GM12872 (cell line): ENCODE data around the gene BACH2.

ENCODE experiments used
- TF ChIP-seq, protein P1 (sequence below): IDR thresholded peaks from 3 replicates; pipeline ENCODE4 v1.5.1; 2011; ENCODE audit warnings: low read depth, mild to moderate bottlenecking, low read length, moderate library complexity; ENCODE audit not compliant: insufficient read depth

The BACH2 gene

DNA sequence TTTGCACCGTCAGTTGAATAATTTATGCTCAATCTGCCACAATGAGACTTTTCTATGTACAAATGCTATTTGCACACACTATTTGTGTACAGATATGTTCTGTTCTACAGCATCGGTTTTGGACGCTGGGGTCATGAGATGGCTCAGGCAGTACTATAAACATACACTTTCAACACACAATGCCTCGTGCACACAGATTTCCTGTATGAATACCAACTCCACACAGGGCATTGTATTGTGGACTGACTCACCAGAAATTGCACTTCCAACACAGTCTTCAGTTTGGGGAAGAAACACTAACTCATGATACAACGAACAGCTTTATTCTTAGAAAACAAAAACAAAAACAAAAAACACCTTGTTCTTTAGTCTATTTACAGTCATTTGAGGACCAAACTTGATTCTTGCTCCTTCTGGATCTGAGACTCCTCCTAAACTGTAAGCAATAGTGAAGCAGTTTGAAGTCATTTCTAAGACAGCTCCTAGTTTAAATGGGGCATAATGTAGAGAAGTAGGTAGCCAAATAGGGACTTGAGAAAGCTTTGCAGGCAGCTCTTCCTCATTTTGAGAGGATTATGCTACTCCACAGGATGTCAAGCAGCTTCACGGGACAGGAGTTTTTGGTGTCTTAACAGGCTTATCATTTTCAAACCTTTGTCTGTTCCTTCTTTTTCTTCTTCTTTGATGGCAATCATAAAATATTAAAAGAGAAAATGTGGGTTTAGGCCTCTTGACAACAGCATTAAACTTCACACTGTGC, 368.7 kb downstream of the BACH2 start:
- TF ChIP-seq, protein P1, sequence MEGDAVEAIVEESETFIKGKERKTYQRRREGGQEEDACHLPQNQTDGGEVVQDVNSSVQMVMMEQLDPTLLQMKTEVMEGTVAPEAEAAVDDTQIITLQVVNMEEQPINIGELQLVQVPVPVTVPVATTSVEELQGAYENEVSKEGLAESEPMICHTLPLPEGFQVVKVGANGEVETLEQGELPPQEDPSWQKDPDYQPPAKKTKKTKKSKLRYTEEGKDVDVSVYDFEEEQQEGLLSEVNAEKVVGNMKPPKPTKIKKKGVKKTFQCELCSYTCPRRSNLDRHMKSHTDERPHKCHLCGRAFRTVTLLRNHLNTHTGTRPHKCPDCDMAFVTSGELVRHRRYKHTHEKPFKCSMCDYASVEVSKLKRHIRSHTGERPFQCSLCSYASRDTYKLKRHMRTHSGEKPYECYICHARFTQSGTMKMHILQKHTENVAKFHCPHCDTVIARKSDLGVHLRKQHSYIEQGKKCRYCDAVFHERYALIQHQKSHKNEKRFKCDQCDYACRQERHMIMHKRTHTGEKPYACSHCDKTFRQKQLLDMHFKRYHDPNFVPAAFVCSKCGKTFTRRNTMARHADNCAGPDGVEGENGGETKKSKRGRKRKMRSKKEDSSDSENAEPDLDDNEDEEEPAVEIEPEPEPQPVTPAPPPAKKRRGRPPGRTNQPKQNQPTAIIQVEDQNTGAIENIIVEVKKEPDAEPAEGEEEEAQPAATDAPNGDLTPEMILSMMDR, result no peak

DNA sequence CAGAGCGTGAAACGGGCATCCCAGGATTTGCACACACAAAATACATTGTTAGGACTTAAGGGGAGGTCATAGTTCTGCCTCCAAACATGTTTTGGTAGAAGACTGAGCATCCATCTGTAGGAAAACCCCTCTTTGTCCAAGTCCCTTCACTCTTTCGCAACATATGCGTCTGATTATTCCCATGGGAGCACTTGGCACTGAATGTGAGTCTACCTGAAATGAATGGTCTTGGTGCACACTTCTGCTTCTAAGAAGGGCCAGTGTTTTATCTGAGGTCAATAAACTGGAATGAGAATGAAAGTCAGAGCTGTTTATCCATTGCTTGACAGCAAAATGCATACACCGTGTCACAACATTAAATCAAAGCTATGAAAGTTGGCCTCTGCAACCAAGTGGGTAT, 369.4 kb downstream of the BACH2 start:
- TF ChIP-seq, protein P1, result no peak

DNA sequence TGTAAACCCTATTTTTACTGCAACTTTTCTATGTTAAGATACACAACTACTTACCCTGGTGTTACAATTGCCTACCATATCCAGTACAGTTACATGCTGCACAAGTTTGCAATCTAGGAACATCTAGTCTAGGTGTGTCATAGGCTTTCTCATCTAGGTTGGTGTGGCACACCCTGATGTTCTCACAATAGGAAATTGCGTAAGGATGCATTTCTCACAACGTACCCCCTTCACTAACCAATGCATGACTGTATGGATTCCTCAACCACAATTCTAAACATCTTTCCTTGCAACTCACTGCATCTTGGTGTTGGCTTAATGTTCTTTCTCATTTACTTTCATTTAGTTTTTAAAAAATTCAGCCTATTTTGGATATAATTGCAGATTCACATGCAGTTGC, 370.8 kb downstream of the BACH2 start:
- TF ChIP-seq, protein P1, result no peak

DNA sequence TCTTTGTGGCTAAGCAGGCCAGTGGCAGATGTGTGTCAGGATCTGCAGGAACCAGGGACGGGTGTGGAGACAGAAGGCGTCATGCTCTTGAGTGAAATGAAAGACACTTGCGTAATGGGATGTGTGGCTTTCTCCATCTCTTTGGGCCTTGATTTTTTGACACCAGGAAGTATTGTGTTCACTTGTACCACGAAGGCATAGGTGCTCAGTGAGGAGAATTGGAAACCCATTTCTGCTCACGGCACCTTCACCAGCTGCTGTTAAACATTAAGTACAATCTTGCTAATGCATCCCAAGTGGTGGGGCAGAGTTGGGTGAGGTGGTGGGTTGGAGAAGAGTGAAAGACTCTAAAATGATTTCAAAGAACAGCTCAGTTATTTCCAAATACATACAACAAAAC, 372.4 kb downstream of the BACH2 start:
- TF ChIP-seq, protein P1, result no peak

DNA sequence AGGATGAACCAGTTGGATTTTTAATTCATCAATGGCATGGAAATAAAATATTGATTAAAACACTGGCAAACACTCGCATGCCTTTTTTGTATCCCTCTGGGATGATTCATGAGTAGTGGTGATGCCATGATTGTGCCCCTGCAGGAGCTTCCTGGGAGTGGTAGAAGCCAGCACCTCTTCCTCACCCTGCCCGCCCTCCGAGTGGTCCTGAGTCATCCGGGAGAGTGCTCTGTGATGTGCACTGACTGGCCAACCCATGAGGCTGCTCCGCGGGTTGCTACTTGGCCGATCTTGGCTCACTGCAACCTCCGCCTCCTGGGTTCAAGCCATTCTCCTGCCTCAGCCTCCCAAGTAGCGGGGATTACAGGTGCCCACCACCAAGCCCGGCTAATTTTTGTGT, 375.0 kb downstream of the BACH2 start:
- TF ChIP-seq, protein P1, result no peak

DNA sequence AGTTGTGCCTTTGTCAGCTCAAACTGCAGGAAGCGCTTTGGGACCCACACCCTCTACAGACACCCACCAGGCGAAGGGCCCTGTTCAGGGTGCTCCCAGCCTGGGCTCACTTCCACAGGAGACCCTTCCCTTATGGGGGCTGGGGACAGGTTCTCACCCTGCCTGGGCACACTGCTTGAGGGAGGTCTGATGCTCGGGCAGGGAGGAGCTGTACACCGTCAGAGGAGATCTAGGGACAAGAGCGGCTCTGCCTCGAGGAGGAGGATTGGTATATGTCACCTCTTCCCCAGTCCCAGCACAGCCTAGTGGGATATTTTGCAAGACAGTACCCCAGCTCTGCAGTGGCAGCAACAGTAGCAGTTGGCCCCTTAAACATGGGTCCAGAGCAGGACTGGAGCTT, 375.4 kb downstream of the BACH2 start:
- TF ChIP-seq, protein P1, result no peak

DNA sequence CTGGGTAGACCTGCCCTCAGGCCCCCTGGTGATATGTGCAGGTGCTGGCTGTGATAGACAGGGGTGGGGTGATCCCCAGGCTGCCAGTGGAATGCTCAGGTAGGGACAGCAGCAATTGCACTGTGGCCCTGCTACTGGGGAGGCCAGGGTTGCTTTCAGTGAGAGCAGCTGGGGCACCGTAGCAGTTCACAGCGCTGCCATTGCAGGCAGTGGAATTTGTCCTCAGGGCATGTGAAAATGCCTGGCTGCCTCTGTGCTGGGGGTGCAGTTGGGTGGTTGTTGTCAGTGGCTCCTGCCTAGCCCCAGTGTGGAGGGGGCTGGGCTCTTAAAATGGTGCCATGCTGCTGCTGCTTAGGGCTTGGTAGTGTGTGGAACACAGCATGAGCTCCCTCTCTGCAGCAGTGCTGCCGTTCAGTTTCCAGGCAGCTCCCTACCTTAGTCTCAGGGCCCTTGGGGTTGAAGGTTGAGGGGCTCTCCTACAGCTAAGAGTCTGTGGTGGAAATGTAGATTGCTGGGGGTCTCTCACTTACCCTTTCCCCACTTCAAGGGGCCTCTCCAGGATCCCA, 378.8 kb downstream of the BACH2 start:
- TF ChIP-seq, protein P1, result no peak
